K562 (cell line): ENCODE measurements around the gene VSX2. TPM values are rescaled to one million over a fixed set of nuclear protein-coding genes. Genes with fewer than 3 reads are reported as not detected.

ENCODE experiments used
- ATAC-seq: fragments of 200-7000 bp; cut with Tn5 transposase; 3 replicates; pipeline ENCODE4 v1.9.1; 2020; ENCODE audit warnings: moderate library complexity
- BruUV-seq: library from RNA; stranded (reverse); fragments of 400-500 nt; replicated peaks from 2 replicates; lab custom pipeline; 2021; lab: Mats Ljungman, UMichigan
- CTCF ChIA-PET: fragments of 300-600 bp; formaldehyde crosslinking; extraction: SDS; loops from one replicate; lab custom pipeline; 2021; ENCODE audit warnings: low intra/inter-chr PET ratio; lab: Yijun Ruan, JAX
- POLR2A ChIA-PET: fragments of 300-600, 350-650 bp; sonication (Branson Sonifier 250); formaldehyde crosslinking; extraction: SDS; loops from one replicate; lab custom pipeline; 2021; ENCODE audit warnings: antibody characterized with exemption, inconsistent platforms; lab: Yijun Ruan, JAX
- DNase-seq, 4 experiments: peaks; one replicate each; pipeline versions ENCODE4 v3.0.0 to v3.0.0-alpha.2; 2011 to 2018; ENCODE audit warnings: low spot score in 3 of 4, mixed read lengths in 3 of 4; ENCODE audit errors: extremely low read depth in 1 of 4
- FAIRE-seq: peaks from 2 replicates; lab custom pipeline; 2011; peaks lifted over from hg19 to GRCh38; lab: Jason Lieb, UNC
- H2AFZ ChIP-seq: 2 replicates; pipeline ENCODE4 v1.6.0; 2011; ENCODE audit warnings: low read depth, low read length, control low read depth, inconsistent platforms
- H3K27ac ChIP-seq: fragments of 200-600 bp; 3 replicates; pipeline ENCODE4 v1.8.0; 2011; ENCODE audit warnings: low read depth, mild to moderate bottlenecking, control low read depth, inconsistent platforms, low read length, moderate library complexity, mixed read lengths; ENCODE audit errors: extremely low read depth
- H3K27me3 ChIP-seq, 2 experiments: fragments of 300-600 bp in 1 of 2; 2 replicates in 1 of 2; 3 replicates in 1 of 2; pipeline versions ENCODE4 v1.6.0 to v1.8.0; 2011; ENCODE audit warnings: inconsistent platforms in 2 of 2, low read length in 2 of 2, mild to moderate bottlenecking in 1 of 2, mixed read lengths in 1 of 2, moderate library complexity in 1 of 2; ENCODE audit not compliant: control insufficient read depth in 2 of 2, insufficient read depth in 2 of 2
- H3K36me3 ChIP-seq: fragments of 300-600 bp; 3 replicates; pipeline ENCODE4 v1.8.0; 2011; ENCODE audit warnings: mild to moderate bottlenecking, low read length, inconsistent platforms; ENCODE audit not compliant: control insufficient read depth, insufficient read depth
- H3K4me1 ChIP-seq, 2 experiments: fragments of 200-600 bp in 1 of 2; replicated peaks in 1 of 2; 2 replicates in 1 of 2; 3 replicates in 1 of 2; pipeline versions ENCODE4 v1.5.1 to v1.8.0; 2011; ENCODE audit warnings: inconsistent platforms in 2 of 2, low read length in 2 of 2, mild to moderate bottlenecking in 1 of 2, mixed read lengths in 1 of 2, moderate library complexity in 1 of 2; ENCODE audit not compliant: control insufficient read depth in 2 of 2, insufficient read depth in 2 of 2
- H3K4me2 ChIP-seq: 2 replicates; pipeline ENCODE4 v1.6.1; 2011; ENCODE audit warnings: low read length, control low read depth, inconsistent platforms, mixed read lengths; ENCODE audit not compliant: insufficient read depth
- H3K4me3 ChIP-seq: fragments of 200-600 bp; sonication (generic), shearing (Covaris generic); 2 replicates; pipeline ENCODE4 v1.5.1; 2016; ENCODE audit warnings: control low read depth, inconsistent platforms
- H3K79me2 ChIP-seq: fragments of 200-600 bp; 3 replicates; pipeline ENCODE4 v1.8.0; 2011; ENCODE audit warnings: low read length, inconsistent platforms; ENCODE audit not compliant: control insufficient read depth, insufficient read depth
- H3K9ac ChIP-seq, 2 experiments: 2 replicates each; pipeline versions ENCODE4 v1.6.0 to v1.6.1; 2011; ENCODE audit warnings: low read depth in 2 of 2, low read length in 2 of 2, control low read depth in 1 of 2, inconsistent platforms in 1 of 2, mild to moderate bottlenecking in 1 of 2, mixed read lengths in 1 of 2; ENCODE audit not compliant: insufficient read depth in 1 of 2
- H3K9me1 ChIP-seq: one replicate; pipeline ENCODE4 v1.6.0; 2011; ENCODE audit warnings: inconsistent platforms, mild to moderate bottlenecking, low read length, moderate library complexity; ENCODE audit not compliant: control insufficient read depth, insufficient read depth
- H3K9me3 ChIP-seq: replicated peaks from 2 replicates; pipeline ENCODE4 v1.5.1; 2011; ENCODE audit warnings: low read depth, low read length, inconsistent platforms; ENCODE audit not compliant: control insufficient read depth, insufficient read depth
- H4K20me1 ChIP-seq: replicated peaks from 2 replicates; pipeline ENCODE4 v1.6.1; 2011; ENCODE audit warnings: low read length, inconsistent platforms, mixed read lengths; ENCODE audit not compliant: control insufficient read depth, insufficient read depth
- ARID1B ChIP-seq: fragments of 450-650 bp; IDR thresholded peaks from 2 replicates; pipeline ENCODE4 v1.6.1; 2016; ENCODE audit warnings: antibody characterized with exemption, mild to moderate bottlenecking, inconsistent platforms
- CBFB ChIP-seq: sonication (generic); formaldehyde crosslinking; IDR thresholded peaks from 2 replicates; pipeline ENCODE4 v1.4.0; 2020; ENCODE audit warnings: mild to moderate bottlenecking, missing genetic modification reagents
- E2F3 ChIP-seq: fragments of 250-450 bp; sonication (Bioruptor Pico); IDR thresholded peaks from 2 replicates; pipeline ENCODE4 v1.4.0; 2020; ENCODE audit warnings: mild to moderate bottlenecking
- E4F1 ChIP-seq: fragments of 250-450 bp; sonication (Bioruptor Pico); IDR thresholded peaks from 2 replicates; pipeline ENCODE4 v1.5.0; 2021; ENCODE audit warnings: mild to moderate bottlenecking, borderline replicate concordance
- ESRRB ChIP-seq: fragments of 250-450 bp; sonication (Bioruptor Pico); IDR thresholded peaks from 2 replicates; pipeline ENCODE4 v1.5.0; 2020; ENCODE audit warnings: mild to moderate bottlenecking, moderate library complexity, borderline replicate concordance
- GTF2A2 ChIP-seq: IDR thresholded peaks from 2 replicates; pipeline ENCODE4 v1.6.1; 2016; ENCODE audit warnings: mild to moderate bottlenecking, missing genetic modification characterization, missing compliant biosample characterization
- MTF1 ChIP-seq: fragments of 250-450 bp; sonication (Bioruptor Pico); IDR thresholded peaks from 2 replicates; pipeline ENCODE4 v1.9.0; 2021; ENCODE audit warnings: moderate library complexity, mild to moderate bottlenecking, inconsistent platforms, borderline replicate concordance
- RBM34 ChIP-seq: fragments of 200-400 bp; formaldehyde crosslinking; IDR thresholded peaks from 2 replicates; pipeline ENCODE4 v1.6.1; 2018; ENCODE audit warnings: low read length, borderline replicate concordance; ENCODE audit not compliant: insufficient read depth
- SMARCA4 ChIP-seq: fragments of 450-650 bp; IDR thresholded peaks from 2 replicates; pipeline ENCODE4 v1.6.1; 2016
- ZNF124 ChIP-seq: sonication (generic); formaldehyde crosslinking; IDR thresholded peaks from 2 replicates; pipeline ENCODE4 v1.8.1; 2022; ENCODE audit warnings: missing genetic modification reagents
- ZNF232 ChIP-seq: sonication (generic); formaldehyde crosslinking; IDR thresholded peaks from 2 replicates; pipeline ENCODE4 v1.8.0; 2022; ENCODE audit warnings: mild to moderate bottlenecking, missing genetic modification reagents
- ZNF717 ChIP-seq: fragments of 250-450 bp; sonication (Bioruptor Pico); IDR thresholded peaks from 2 replicates; pipeline ENCODE4 v1.5.0; 2021
- WGBS: fragments of 100-300 bp; shearing (Covaris generic); methylation state at CpG from one replicate; pipeline ENCODE4 v1.1.6; 2016; ENCODE audit warnings: low coverage, mixed read lengths; ENCODE audit not compliant: insufficient coverage; ENCODE audit errors: missing lambda C conversion rate; 5-methylcytosine and 5-hydroxymethylcytosine counted together
- in situ Hi-C: fragments of 300-500 bp; cut with MboI; formaldehyde crosslinking; loops from 4 replicates; pipeline ENCODE4 v1.15.0; 2018; ENCODE audit warnings: inconsistent platforms, mixed read lengths
- intact Hi-C: fragments of 100-400 bp; cut with micrococcal nuclease; formaldehyde crosslinking; loops from 2 replicates; pipeline ENCODE4 v1.14.2; 2022
- polyA plus RNA-seq, 8 experiments: library from polyadenylated mRNA; depleted of rRNA in 4 of 8; stranded (reverse) in 5 of 8; unstranded in 3 of 8; fragments of >200 nt; fragmentation: Nextera tagmentation in 2 of 8; fragmentation: Illumina TruSeq in 1 of 8; extraction: Ambion mirVana in 2 of 8; extraction: Trizol in 1 of 8; gene quantifications; 2 replicates each; pipeline versions ENCODE4 v1.2.1 to v1.2.3, GENCODE V29; 2011 to 2014; ENCODE audit warnings: inconsistent platforms in 1 of 8, missing spikeins in 1 of 8
- total RNA-seq, 7 experiments: library from RNA; depleted of rRNA in 6 of 7; stranded (reverse); fragments of >200 nt in 6 of 7; fragmentation: Illumina TruSeq in 2 of 7; extraction: Trizol in 2 of 7; gene quantifications; 2 replicates each; pipeline versions ENCODE4 v1.2.1 to v1.2.3, GENCODE V29; 2011 to 2021; ENCODE audit warnings: low replicate concordance in 1 of 7
- TF ChIP-seq, protein P1 (sequence below): fragments of 250-450 bp; sonication (Bioruptor Pico); IDR thresholded peaks from 2 replicates; pipeline ENCODE4 v1.4.0; 2020; ENCODE audit warnings: mild to moderate bottlenecking, moderate library complexity

Gene VSX2
- total and polyA plus RNA-seq, 9 of the 15 experiments (the other 6 are each of a cell fraction or from before 2014, with no cell fraction given): 0.04 TPM; not detected in 8

GRCh38 chr14:74245292-74245691, 6.0 kb downstream of the VSX2 start:
- ATAC-seq (no peak), DNase-seq (no peak), FAIRE-seq (no peak)
- Histone ChIP-seq H3K27ac (no peak overlapping the region), H2AFZ (no peak overlapping the region), H3K79me2 (no peaks in the 10 kb centered on the region), H4K20me1 (no peaks in the 10 kb centered on the region), H3K36me3 (no peaks in the 10 kb centered on the region), H3K4me2 (no peak overlapping the region), H3K9ac (no peak overlapping the region), H3K9me1 (no peaks in the 10 kb centered on the region), H3K4me3 (no peak overlapping the region), H3K9me3 (no peaks in the 10 kb centered on the region), H3K4me1 (peaks cover 0 to 12% of the 10 kb centered on the region in 2 experiments; a peak in 2 of 5 replicates), H3K27me3 (peaks cover 27 to 51% of the 10 kb centered on the region in 2 experiments)
- ChIA-PET CTCF (no interaction called here), POLR2A (no interaction called here)
- 0% methylated on average over 4 of the region's 7 CpGs for WGBS
- TF ChIP-seq RBM34: no peak
- TF ChIP-seq ZNF232: no peak
- no peak for TF ChIP-seq CBFB (CRISPR knock-in tag)
- no peak for TF ChIP-seq ARID1B
- no peak for TF ChIP-seq ZNF124 (CRISPR knock-in tag)
- no peak for TF ChIP-seq E2F3 (CRISPR knock-in tag)
- TF ChIP-seq E4F1 (CRISPR knock-in tag): no peak
- no peak for TF ChIP-seq MTF1 (CRISPR knock-in tag)
- TF ChIP-seq SMARCA4: no peak
- no peak for TF ChIP-seq ZNF717 (CRISPR knock-in tag)
- TF ChIP-seq ESRRB (CRISPR knock-in tag): no peak
- TF ChIP-seq GTF2A2: no peak
- TF ChIP-seq, protein P1, sequence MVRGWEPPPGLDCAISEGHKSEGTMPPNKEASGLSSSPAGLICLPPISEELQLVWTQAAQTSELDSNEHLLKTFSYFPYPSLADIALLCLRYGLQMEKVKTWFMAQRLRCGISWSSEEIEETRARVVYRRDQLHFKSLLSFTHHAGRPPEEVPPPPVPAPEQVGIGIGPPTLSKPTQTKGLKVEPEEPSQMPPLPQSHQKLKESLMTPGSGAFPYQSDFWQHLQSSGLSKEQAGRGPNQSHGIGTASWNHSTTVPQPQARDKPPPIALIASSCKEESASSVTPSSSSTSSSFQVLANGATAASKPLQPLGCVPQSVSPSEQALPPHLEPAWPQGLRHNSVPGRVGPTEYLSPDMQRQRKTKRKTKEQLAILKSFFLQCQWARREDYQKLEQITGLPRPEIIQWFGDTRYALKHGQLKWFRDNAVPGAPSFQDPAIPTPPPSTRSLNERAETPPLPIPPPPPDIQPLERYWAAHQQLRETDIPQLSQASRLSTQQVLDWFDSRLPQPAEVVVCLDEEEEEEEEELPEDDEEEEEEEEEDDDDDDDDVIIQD (CRISPR knock-in tag): no peak
- intact Hi-C loops: no loop called here
- BruUV-seq: no TSS peak
- in situ Hi-C loops: no loop called here
